ENCODE measurements around the gene NOTCH1. TPM values are rescaled to one million over a fixed set of nuclear protein-coding genes. Genes with fewer than 3 reads are reported as not detected.

Gene NOTCH1
- total and polyA plus RNA-seq, 2 of the 4 experiments (the other 2 are of a cell fraction) = 1.8 to 6.0 TPM

DNA sequence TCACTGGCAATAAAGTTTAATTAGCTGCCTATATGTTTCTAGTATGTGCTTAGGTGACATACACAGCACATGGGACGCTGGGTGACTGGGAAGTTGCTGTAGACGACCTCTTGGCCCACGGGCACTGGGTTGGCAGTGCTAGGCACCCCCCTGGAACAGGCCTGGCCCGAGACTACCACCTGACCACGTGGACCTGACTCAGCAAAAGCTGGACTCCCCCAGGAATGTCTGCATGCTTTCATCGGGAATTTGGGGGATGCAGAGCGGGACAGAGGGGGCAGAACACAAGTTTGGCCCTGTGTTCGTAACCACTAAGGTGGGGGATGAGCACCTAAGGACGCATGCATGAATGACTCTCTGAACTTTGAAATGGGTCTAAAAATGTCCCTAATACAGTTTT lies 89.6 kb downstream of the NOTCH1 start:
- dilution Hi-C loops (cut with HindIII; ENCODE audit: low sequenced_read_pairs, unreplicated experiment) (no loop called here), in situ Hi-C loops (cut with MboI; ENCODE audit: low sequenced_read_pairs) (no loop called here), intact Hi-C loops (cut with micrococcal nuclease) (no loop called here)
- Histone ChIP-seq H2BK20ac (ENCODE audit: low read depth, low read length) (no peak overlapping the region), H3K4me3 (ENCODE audit: insufficient read depth, low read depth, low read length) (no peak overlapping the region), H4K8ac (ENCODE audit: low read depth in 2 of 2, low read length in 2 of 2) (no peak overlapping the region), H2AK9ac (replicated peaks; ENCODE audit: low read depth, low read length, poor library complexity) (no peak overlapping the region), H3K9me1 (ENCODE audit: insufficient read depth, low read length) (no peaks in the 10 kb centered on the region), H3K36me3 (ENCODE audit: control insufficient read depth, insufficient read depth, low read length) (peaks cover 77% of the 10 kb centered on the region), H4K91ac (ENCODE audit: insufficient read depth, low read depth, low read length) (no peak overlapping the region), H3K79me1 (ENCODE audit: low read depth in 1 of 2, low read length in 2 of 2) (peaks cover 6 to 20% of the 10 kb centered on the region in 2 experiments; a peak in 3 of 4 replicates), H2AFZ (replicated peaks; ENCODE audit: low read length, poor library complexity) (no peak overlapping the region), H4K5ac (ENCODE audit: low read depth, low read length) (no peak overlapping the region), H2BK5ac (ENCODE audit: low read depth, low read length, poor library complexity, severe bottlenecking) (no peak overlapping the region), H3K23ac (ENCODE audit: low read depth, low read length) (no peak overlapping the region), H3K14ac (replicated peaks; ENCODE audit: low read depth, low read length) (no peak overlapping the region), H2AK5ac (ENCODE audit: low read depth, low read length) (no peak overlapping the region), H3K4me1 (ENCODE audit: control insufficient read depth, insufficient read depth, low read length) (no peaks in the 10 kb centered on the region), H3K4me2 (ENCODE audit: low read depth, low read length) (no peak overlapping the region), H3K27ac (ENCODE audit: insufficient read depth, low read length) (no peak overlapping the region), H3K4ac (ENCODE audit: low read depth, low read length) (no peak overlapping the region), H3K18ac (ENCODE audit: low read depth, low read length) (no peak overlapping the region), H2BK120ac (ENCODE audit: low read depth, low read length) (no peak overlapping the region), H2BK15ac (ENCODE audit: low read depth, low read length) (no peak overlapping the region), H3K9me3 (ENCODE audit: control insufficient read depth, insufficient read depth, low read length) (no peaks in the 10 kb centered on the region), H4K20me1 (ENCODE audit: insufficient read depth, low read length) (peaks cover 16% of the 10 kb centered on the region), H3K27me3 (ENCODE audit: control insufficient read depth, insufficient read depth, low read length) (no peaks in the 10 kb centered on the region), H3K56ac (ENCODE audit: extremely low read depth, insufficient read depth, low read length) (no peak overlapping the region), H3K9ac (ENCODE audit: low read depth, low read length) (no peak overlapping the region)
- ChIA-PET POLR2A (ENCODE audit: unreplicated experiment) (no interaction called here), CTCF (no interaction called here)
- BruUV-seq (replicated peaks) = no TSS peak
- ATAC-seq (ENCODE audit: low read depth) (no peak), DNase-seq (no peak)
- TF ChIP-seq SMC3 (IDR thresholded peaks at IDR 0.05; ENCODE audit: low read depth, low read length) = no peak
- TF ChIP-seq MAFK (IDR thresholded peaks at IDR 0.05; ENCODE audit: low read depth, low read length) = peak; percentile 72
- 93% methylated on average over 9 of the region's 9 CpGs; no CpG with 5 or more reads in 1 of the 2 experiments for WGBS, 2 experiments (ENCODE audit: extremely low coverage in 2 of 2, insufficient read length in 1 of 2)

Data from IMR-90 (cell line).